A549 (cell line): ENCODE data around the gene C14orf119. TPM values are rescaled to one million over a fixed set of nuclear protein-coding genes. Genes with fewer than 3 reads are reported as not detected.

Experiments used
- ATAC-seq, 2 experiments: fragments of 200-7000 bp in 1 of 2; fragments of >200 bp in 1 of 2; cut with Nextera tagmentation in 1 of 2; cut with Tn5 transposase in 1 of 2; 3 replicates each; pipeline versions ENCODE4 v1.8.0 to v1.9.1; 2018 to 2020; ENCODE audit warnings: mild to moderate bottlenecking in 1 of 2, moderate library complexity in 1 of 2
- CTCF ChIA-PET: fragments of 300-600 bp; sonication (Branson Sonifier 250); formaldehyde crosslinking; extraction: SDS; loops from one replicate; lab custom pipeline; 2021; ENCODE audit warnings: antibody characterized with exemption, inconsistent platforms; lab: Yijun Ruan, JAX
- POLR2A ChIA-PET: fragments of 350-600 bp; formaldehyde crosslinking; extraction: SDS; loops from one replicate; lab custom pipeline; 2021; ENCODE audit warnings: antibody characterized with exemption, inconsistent platforms; lab: Yijun Ruan, JAX
- DNase-seq, 2 experiments: peaks; one replicate each; pipeline versions ENCODE4 v3.0.0 to v3.0.0-alpha.2; 2011 to 2016; ENCODE audit warnings: low read depth in 1 of 2, low spot score in 1 of 2
- FAIRE-seq: peaks from 2 replicates; lab custom pipeline; 2011; peaks lifted over from hg19 to GRCh38; lab: Jason Lieb, UNC
- H3K27ac ChIP-seq, 2 experiments: fragments of >200 bp; sonication (Bioruptor Twin); formaldehyde crosslinking; 3 replicates each; pipeline ENCODE4 v1.5.1; 2016 to 2017
- H3K4me1 ChIP-seq: fragments of >200 bp; sonication (Bioruptor Twin); formaldehyde crosslinking; 3 replicates; pipeline ENCODE4 v1.6.1; 2016
- H3K4me2 ChIP-seq: fragments of >200 bp; sonication (Bioruptor Twin); formaldehyde crosslinking; 3 replicates; pipeline ENCODE4 v1.6.1; 2016
- H3K4me3 ChIP-seq: fragments of >200 bp; sonication (Bioruptor Twin); formaldehyde crosslinking; 3 replicates; pipeline ENCODE4 v1.5.1; 2016
- H3K9me3 ChIP-seq: fragments of >200 bp; sonication (Bioruptor Twin); formaldehyde crosslinking; 3 replicates; pipeline ENCODE4 v1.6.1; 2016
- BCL3 ChIP-seq: fragments of >200 bp; sonication (Bioruptor Twin); formaldehyde crosslinking; IDR thresholded peaks from 3 replicates; pipeline ENCODE4 v1.6.1; 2016
- CHD2 ChIP-seq: fragments of 150-350 bp; IDR thresholded peaks from 2 replicates; pipeline ENCODE4 v1.6.1; 2014; ENCODE audit warnings: low read length; ENCODE audit not compliant: partially characterized antibody
- EHMT2 ChIP-seq: fragments of 200-600 bp; sonication (generic); IDR thresholded peaks from 2 replicates; pipeline ENCODE4 v1.6.1; 2016; ENCODE audit warnings: antibody characterized with exemption, low read depth, mild to moderate bottlenecking, moderate library complexity
- EP300 ChIP-seq, 2 experiments: fragments of >200 bp; sonication (Bioruptor Twin); formaldehyde crosslinking; IDR thresholded peaks; 2 replicates in 1 of 2; 3 replicates in 1 of 2; pipeline ENCODE4 v1.6.1; 2016 to 2017
- HDAC2 ChIP-seq: fragments of 200-600 bp; sonication (generic); IDR thresholded peaks from 2 replicates; pipeline ENCODE4 v1.6.1; 2016
- HOXA7 ChIP-seq: fragments of 250-450 bp; sonication (Bioruptor Pico); IDR thresholded peaks from 2 replicates; pipeline ENCODE4 v1.5.0; 2020; ENCODE audit warnings: mild to moderate bottlenecking, moderate library complexity
- HOXB13 ChIP-seq: fragments of 250-450 bp; sonication (Bioruptor Pico); IDR thresholded peaks from 2 replicates; pipeline ENCODE4 v1.5.0; 2020; ENCODE audit warnings: low read depth, mild to moderate bottlenecking, moderate library complexity
- JUN ChIP-seq, 2 experiments: fragments of >200 bp; sonication (Bioruptor Twin); formaldehyde crosslinking; IDR thresholded peaks; 2 replicates in 1 of 2; 3 replicates in 1 of 2; pipeline ENCODE4 v1.6.1; 2016 to 2017
- JUNB ChIP-seq: fragments of >200 bp; sonication (Bioruptor Twin); formaldehyde crosslinking; IDR thresholded peaks from 2 replicates; pipeline ENCODE4 v1.6.1; 2016
- KDM1A ChIP-seq: fragments of 200-600 bp; sonication (generic); IDR thresholded peaks from 2 replicates; pipeline ENCODE4 v1.6.1; 2016; ENCODE audit warnings: low read depth, mild to moderate bottlenecking
- MAZ ChIP-seq: fragments of 150-350 bp; IDR thresholded peaks from 2 replicates; pipeline ENCODE4 v1.6.1; 2014; ENCODE audit warnings: antibody characterized with exemption, low read depth, low read length, borderline replicate concordance
- NPAS2 ChIP-seq: fragments of 250-450 bp; sonication (Bioruptor Pico); IDR thresholded peaks from 2 replicates; pipeline ENCODE4 v1.8.0; 2022; ENCODE audit warnings: mild to moderate bottlenecking, moderate library complexity, borderline replicate concordance
- POLR2A ChIP-seq: IDR thresholded peaks from 2 replicates; pipeline ENCODE4 v1.6.1; 2012; ENCODE audit warnings: mild to moderate bottlenecking, low read length
- RARB ChIP-seq: fragments of 250-450 bp; sonication (Bioruptor Pico); IDR thresholded peaks from 2 replicates; pipeline ENCODE4 v1.8.0; 2021; ENCODE audit warnings: mild to moderate bottlenecking, moderate library complexity
- RFX5 ChIP-seq: fragments of 450-650 bp; IDR thresholded peaks from 2 replicates; pipeline ENCODE4 v1.7.1; 2014; ENCODE audit warnings: antibody characterized with exemption, mild to moderate bottlenecking, moderate library complexity
- SREBF2 ChIP-seq: fragments of 450-650 bp; IDR thresholded peaks from 2 replicates; pipeline ENCODE4 v1.6.1; 2014; ENCODE audit warnings: mild to moderate bottlenecking, moderate library complexity
- TFCP2L1 ChIP-seq: fragments of 250-450 bp; sonication (Bioruptor Pico); IDR thresholded peaks from 2 replicates; pipeline ENCODE4 v1.5.0; 2021; ENCODE audit warnings: mild to moderate bottlenecking
- ZC3H11A ChIP-seq: fragments of 450-650 bp; IDR thresholded peaks from 2 replicates; pipeline ENCODE4 v1.6.1; 2014; ENCODE audit warnings: antibody characterized with exemption, mild to moderate bottlenecking
- ZNF302 ChIP-seq: fragments of 250-450 bp; sonication (Bioruptor Pico); IDR thresholded peaks from 2 replicates; pipeline ENCODE4 v1.9.0; 2021; ENCODE audit warnings: inconsistent platforms, mild to moderate bottlenecking, moderate library complexity
- WGBS: methylation state at CpG from one replicate; pipeline ENCODE4 v1.1.6; 2017; ENCODE audit errors: missing lambda C conversion rate; 5-methylcytosine and 5-hydroxymethylcytosine counted together
- polyA plus RNA-seq, 4 experiments: library from polyadenylated mRNA; depleted of rRNA in 3 of 4; stranded (reverse); fragments of >200 nt; fragmentation: RNase III in 1 of 4; extraction: RNeasy Plus Mini Kit Qiagen cat#74134 plus additional on column Dnase treatment in 1 of 4; gene quantifications; 2 replicates in 3 of 4; 3 replicates in 1 of 4; pipeline ENCODE4 v1.2.3, GENCODE V29; 2011 to 2017
- TF ChIP-seq, protein P1 (sequence below): fragments of 200-600 bp; sonication (generic); IDR thresholded peaks from 2 replicates; pipeline ENCODE4 v1.6.1; 2016; ENCODE audit warnings: antibody characterized with exemption, mild to moderate bottlenecking, moderate library complexity
- TF ChIP-seq, protein P2 (sequence below): fragments of 250-450 bp; sonication (Bioruptor Pico); IDR thresholded peaks from 2 replicates; pipeline ENCODE4 v1.5.0; 2021; ENCODE audit warnings: mild to moderate bottlenecking, moderate library complexity, borderline replicate concordance
- TF ChIP-seq, protein P3 (sequence below): fragments of >200 bp; sonication (Bioruptor Twin); formaldehyde crosslinking; IDR thresholded peaks from 2 replicates; pipeline ENCODE4 v1.6.1; 2016
- TF ChIP-seq, protein P4 (sequence below): fragments of 250-450 bp; sonication (Bioruptor Pico); IDR thresholded peaks from 2 replicates; pipeline ENCODE4 v1.5.0; 2020; ENCODE audit warnings: low read depth, mild to moderate bottlenecking, moderate library complexity

Gene C14orf119
- polyA plus RNA-seq, 2 of the 4 experiments (the other 2 are of a cell fraction): 82.5 to 102 TPM

DNA sequence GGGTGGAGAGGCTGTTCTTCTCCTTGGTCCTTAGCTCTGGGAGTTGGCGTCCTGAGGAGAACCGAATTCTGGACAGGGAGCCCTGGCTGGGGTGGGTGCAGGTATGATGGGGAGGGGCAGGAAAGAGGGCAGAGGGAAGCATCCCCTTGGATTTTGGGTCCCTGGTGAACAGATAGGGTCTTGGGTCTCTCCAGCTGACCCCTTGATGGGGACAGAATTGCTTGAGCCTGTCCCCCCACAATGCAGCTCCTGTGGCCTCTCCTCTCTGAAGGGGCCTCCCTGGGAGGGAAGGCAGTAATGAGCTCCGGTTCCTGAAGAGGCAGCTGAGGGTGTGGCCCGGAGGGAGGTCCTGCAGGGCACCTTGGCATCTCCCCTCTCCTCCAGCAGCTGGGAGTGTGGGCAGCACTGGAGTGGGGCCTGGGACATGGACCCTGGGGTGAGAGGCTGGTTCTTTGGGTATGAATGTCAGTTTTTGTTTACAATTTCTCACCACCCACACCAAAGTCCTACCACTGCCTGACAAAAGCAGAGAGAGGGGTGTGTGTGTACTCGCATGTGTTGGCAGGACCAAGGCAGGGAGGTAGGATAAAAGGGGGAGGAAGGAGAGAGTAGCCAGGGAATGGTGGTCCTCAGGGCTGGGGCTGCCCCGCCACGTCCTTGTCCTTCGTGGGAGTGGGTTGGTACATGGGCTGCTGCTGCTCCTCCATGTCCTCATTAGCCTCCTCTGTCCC, 31.4 kb downstream of the C14orf119 start:
- no peak overlapping the region for H3K4me2 ChIP-seq
- H3K27ac ChIP-seq: no peak overlapping the region
- WGBS: 52% methylated on average over 7 of the region's 8 CpGs
- no peak overlapping the region for H3K4me3 ChIP-seq
- DNase-seq (no peak), FAIRE-seq (no peak), ATAC-seq (no peak)
- TF ChIP-seq, protein P1, sequence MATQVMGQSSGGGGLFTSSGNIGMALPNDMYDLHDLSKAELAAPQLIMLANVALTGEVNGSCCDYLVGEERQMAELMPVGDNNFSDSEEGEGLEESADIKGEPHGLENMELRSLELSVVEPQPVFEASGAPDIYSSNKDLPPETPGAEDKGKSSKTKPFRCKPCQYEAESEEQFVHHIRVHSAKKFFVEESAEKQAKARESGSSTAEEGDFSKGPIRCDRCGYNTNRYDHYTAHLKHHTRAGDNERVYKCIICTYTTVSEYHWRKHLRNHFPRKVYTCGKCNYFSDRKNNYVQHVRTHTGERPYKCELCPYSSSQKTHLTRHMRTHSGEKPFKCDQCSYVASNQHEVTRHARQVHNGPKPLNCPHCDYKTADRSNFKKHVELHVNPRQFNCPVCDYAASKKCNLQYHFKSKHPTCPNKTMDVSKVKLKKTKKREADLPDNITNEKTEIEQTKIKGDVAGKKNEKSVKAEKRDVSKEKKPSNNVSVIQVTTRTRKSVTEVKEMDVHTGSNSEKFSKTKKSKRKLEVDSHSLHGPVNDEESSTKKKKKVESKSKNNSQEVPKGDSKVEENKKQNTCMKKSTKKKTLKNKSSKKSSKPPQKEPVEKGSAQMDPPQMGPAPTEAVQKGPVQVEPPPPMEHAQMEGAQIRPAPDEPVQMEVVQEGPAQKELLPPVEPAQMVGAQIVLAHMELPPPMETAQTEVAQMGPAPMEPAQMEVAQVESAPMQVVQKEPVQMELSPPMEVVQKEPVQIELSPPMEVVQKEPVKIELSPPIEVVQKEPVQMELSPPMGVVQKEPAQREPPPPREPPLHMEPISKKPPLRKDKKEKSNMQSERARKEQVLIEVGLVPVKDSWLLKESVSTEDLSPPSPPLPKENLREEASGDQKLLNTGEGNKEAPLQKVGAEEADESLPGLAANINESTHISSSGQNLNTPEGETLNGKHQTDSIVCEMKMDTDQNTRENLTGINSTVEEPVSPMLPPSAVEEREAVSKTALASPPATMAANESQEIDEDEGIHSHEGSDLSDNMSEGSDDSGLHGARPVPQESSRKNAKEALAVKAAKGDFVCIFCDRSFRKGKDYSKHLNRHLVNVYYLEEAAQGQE: no peak
- TF ChIP-seq RARB (CRISPR knock-in tag): no peak
- TF ChIP-seq EHMT2: no peak
- TF ChIP-seq, protein P2, sequence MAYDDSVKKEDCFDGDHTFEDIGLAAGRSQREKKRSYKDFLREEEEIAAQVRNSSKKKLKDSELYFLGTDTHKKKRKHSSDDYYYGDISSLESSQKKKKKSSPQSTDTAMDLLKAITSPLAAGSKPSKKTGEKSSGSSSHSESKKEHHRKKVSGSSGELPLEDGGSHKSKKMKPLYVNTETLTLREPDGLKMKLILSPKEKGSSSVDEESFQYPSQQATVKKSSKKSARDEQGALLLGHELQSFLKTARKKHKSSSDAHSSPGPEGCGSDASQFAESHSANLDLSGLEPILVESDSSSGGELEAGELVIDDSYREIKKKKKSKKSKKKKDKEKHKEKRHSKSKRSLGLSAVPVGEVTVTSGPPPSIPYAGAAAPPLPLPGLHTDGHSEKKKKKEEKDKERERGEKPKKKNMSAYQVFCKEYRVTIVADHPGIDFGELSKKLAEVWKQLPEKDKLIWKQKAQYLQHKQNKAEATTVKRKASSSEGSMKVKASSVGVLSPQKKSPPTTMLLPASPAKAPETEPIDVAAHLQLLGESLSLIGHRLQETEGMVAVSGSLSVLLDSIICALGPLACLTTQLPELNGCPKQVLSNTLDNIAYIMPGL: no peak
- H3K4me1 ChIP-seq: no peaks in the 10 kb centered on the region
- ChIA-PET CTCF (interaction anchor here (0.6 to 24.2 kb wide), 6 partner anchors 9 to 122 kb away, joined by 3 to 848 read pairs (median 3); partner anchors contain the start of gene SLC7A8), POLR2A (no interaction called here)
- no peaks in the 10 kb centered on the region for H3K9me3 ChIP-seq

GRCh38 chr14:23127861-23128260, 32.6 kb downstream of the C14orf119 start:
- CTCF ChIA-PET: interaction anchor here (24.2 kb wide), 1 partner anchor 51 kb away, joined by 848 read pairs; the partner anchor contains the start of gene SLC7A8
- DNase-seq: no peak
- POLR2A ChIA-PET: no interaction called here
- FAIRE-seq: no peak
- Histone ChIP-seq H3K27ac (no peak overlapping the region; a peak in 1 of 6 replicates), H3K4me2 (no peak overlapping the region), H3K9me3 (no peaks in the 10 kb centered on the region), H3K4me3 (no peak overlapping the region), H3K4me1 (no peaks in the 10 kb centered on the region)
- TF ChIP-seq HOXB13 (CRISPR knock-in tag): no peak
- no peak for TF ChIP-seq ZNF302 (CRISPR knock-in tag)
- no peak for TF ChIP-seq MAZ
- TF ChIP-seq JUNB: no peak
- no peak for TF ChIP-seq KDM1A
- no peak for TF ChIP-seq ZC3H11A
- TF ChIP-seq TFCP2L1 (CRISPR knock-in tag): no peak
- TF ChIP-seq POLR2A: no peak
- no peak for TF ChIP-seq HOXA7 (CRISPR knock-in tag)
- TF ChIP-seq RFX5: no peak
- TF ChIP-seq, protein P3, sequence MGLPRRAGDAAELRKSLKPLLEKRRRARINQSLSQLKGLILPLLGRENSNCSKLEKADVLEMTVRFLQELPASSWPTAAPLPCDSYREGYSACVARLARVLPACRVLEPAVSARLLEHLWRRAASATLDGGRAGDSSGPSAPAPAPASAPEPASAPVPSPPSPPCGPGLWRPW: no peak
- no peak for TF ChIP-seq NPAS2 (CRISPR knock-in tag)
- TF ChIP-seq SREBF2: no peak
- TF ChIP-seq CHD2: no peak
- no peak for TF ChIP-seq EP300 (IDR thresholded peaks at IDR 0.05)
- TF ChIP-seq BCL3: no peak
- TF ChIP-seq, protein P4, sequence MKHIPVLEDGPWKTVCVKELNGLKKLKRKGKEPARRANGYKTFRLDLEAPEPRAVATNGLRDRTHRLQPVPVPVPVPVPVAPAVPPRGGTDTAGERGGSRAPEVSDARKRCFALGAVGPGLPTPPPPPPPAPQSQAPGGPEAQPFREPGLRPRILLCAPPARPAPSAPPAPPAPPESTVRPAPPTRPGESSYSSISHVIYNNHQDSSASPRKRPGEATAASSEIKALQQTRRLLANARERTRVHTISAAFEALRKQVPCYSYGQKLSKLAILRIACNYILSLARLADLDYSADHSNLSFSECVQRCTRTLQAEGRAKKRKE (CRISPR knock-in tag): no peak
- no peak for TF ChIP-seq JUN (IDR thresholded peaks at IDR 0.05)
- no peak for TF ChIP-seq HDAC2
- WGBS: 23% methylated on average over 3 of the region's 3 CpGs
- ATAC-seq: no peak
